ENCODE results near the gene CACNA1H.
"Not testable (repeated sequence)": the region's sequence is repeated elsewhere in the genome, so short reads cannot be mapped to it uniquely, and the experiment has no call there.

The CACNA1H gene

GRCh38 chr16:1256874-1257322 is 104.0 kb downstream of the CACNA1H start:
- DNase-seq: no peak

- DNase-seq: no peak
Observed at GRCh38 chr16:1257561-1258224, 104.8 kb downstream of the CACNA1H start.

GRCh38 chr16:1258225-1258600 is 105.3 kb downstream of the CACNA1H start:
- no peak for DNase-seq

- DNase-seq: no peak
Observed at GRCh38 chr16:1258906-1259759, 106.2 kb downstream of the CACNA1H start.

- DNase-seq: no peak
Observed at GRCh38 chr16:1259760-1260068, 106.8 kb downstream of the CACNA1H start.

GRCh38 chr16:1260101-1260680 is 107.3 kb downstream of the CACNA1H start:
- DNase-seq: no peak

GRCh38 chr16:1261131-1261892 is 108.4 kb downstream of the CACNA1H start:
- no peak for DNase-seq

- no peak for DNase-seq
Observed at GRCh38 chr16:1262210-1262845, 109.4 kb downstream of the CACNA1H start.

GRCh38 chr16:1262846-1263221 is 109.9 kb downstream of the CACNA1H start:
- DNase-seq: no peak

GRCh38 chr16:1263591-1264344 is 110.9 kb downstream of the CACNA1H start:
- no peak for DNase-seq

GRCh38 chr16:1264345-1265089 is 111.6 kb downstream of the CACNA1H start:
- DNase-seq: no peak

GRCh38 chr16:1265090-1265630 is 112.3 kb downstream of the CACNA1H start:
- DNase-seq: no peak

GRCh38 chr16:1265826-1266225 is 112.9 kb downstream of the CACNA1H start:
- DNase-seq: no peak

GRCh38 chr16:1269418-1269817 is 116.5 kb downstream of the CACNA1H start:
- DNase-seq: not testable (repeated sequence)

- DNase-seq: no peak
Observed at GRCh38 chr16:1271380-1271723, 118.4 kb downstream of the CACNA1H start.
